OCI-LY7 (cell line): ENCODE results near the gene MYOCOS. TPM values are rescaled to one million over a fixed set of nuclear protein-coding genes. Genes with fewer than 3 reads are reported as not detected.

Experiments used
- BruUV-seq: library from RNA; stranded (reverse); fragments of 400-500 nt; replicated peaks from 2 replicates; lab custom pipeline; 2021; lab: Mats Ljungman, UMichigan
- CTCF ChIA-PET: fragments of 300-600 bp; sonication (Branson Sonifier 250); formaldehyde crosslinking; loops from one replicate; lab custom pipeline; 2022; ENCODE audit warnings: antibody characterized with exemption; ENCODE audit not compliant: unreplicated experiment; lab: Charles Lee
- POLR2A ChIA-PET: fragments of 300-600 bp; sonication (Branson Sonifier 250); formaldehyde crosslinking; loops from one replicate; lab custom pipeline; 2022; ENCODE audit warnings: antibody characterized with exemption; lab: Charles Lee
- DNase-seq: peaks from one replicate; pipeline ENCODE4 v3.0.0-alpha.2; 2015; ENCODE audit warnings: low spot score
- H2AFZ ChIP-seq: fragments of 200-600 bp; sonication (generic), shearing (Covaris generic); 2 replicates; pipeline ENCODE4 v1.6.1; 2014; ENCODE audit warnings: mild to moderate bottlenecking, antibody characterized with exemption, low read length, moderate library complexity
- H3K27ac ChIP-seq: fragments of 200-600 bp; sonication (generic); 2 replicates; pipeline ENCODE4 v1.5.1; 2014; ENCODE audit warnings: mixed run types, low read depth, mild to moderate bottlenecking, moderate library complexity, low read length, inconsistent platforms; ENCODE audit not compliant: poor library complexity, severe bottlenecking
- H3K36me3 ChIP-seq: fragments of 200-600 bp; sonication (generic); 2 replicates; pipeline ENCODE4 v1.6.1; 2014; ENCODE audit warnings: mild to moderate bottlenecking, antibody characterized with exemption, low read length, moderate library complexity, mixed read lengths; ENCODE audit not compliant: insufficient read depth
- H3K4me1 ChIP-seq: fragments of 200-600 bp; sonication (generic); 2 replicates; pipeline ENCODE4 v1.5.1; 2014; ENCODE audit warnings: mild to moderate bottlenecking, low read length; ENCODE audit not compliant: insufficient read depth, poor library complexity, severe bottlenecking
- H3K4me2 ChIP-seq: fragments of 200-600 bp; sonication (generic); 2 replicates; pipeline ENCODE4 v1.6.1; 2014; ENCODE audit warnings: mild to moderate bottlenecking, low read length
- H3K4me3 ChIP-seq: fragments of 200-600 bp; sonication (generic); 2 replicates; pipeline ENCODE4 v1.5.1; 2014; ENCODE audit warnings: mild to moderate bottlenecking, low read depth, low read length; ENCODE audit not compliant: poor library complexity, severe bottlenecking
- H3K79me2 ChIP-seq: fragments of 200-600 bp; sonication (generic); 2 replicates; pipeline ENCODE4 v1.6.1; 2016; ENCODE audit warnings: low read depth, mild to moderate bottlenecking, low read length, moderate library complexity, mixed read lengths; ENCODE audit not compliant: insufficient read depth
- H3K9me2 ChIP-seq: fragments of 200-600 bp; sonication (generic); 2 replicates; pipeline ENCODE4 v1.6.1; 2016; ENCODE audit warnings: mild to moderate bottlenecking, low read length, mixed read lengths; ENCODE audit not compliant: insufficient read depth
- H3K9me3 ChIP-seq: fragments of 200-600 bp; sonication (generic); 2 replicates; pipeline ENCODE4 v1.6.1; 2014; ENCODE audit warnings: mild to moderate bottlenecking, mixed run types, low read length, mixed read lengths
- H4K20me1 ChIP-seq: fragments of 200-600 bp; sonication (generic); 2 replicates; pipeline ENCODE4 v1.6.1; 2014; ENCODE audit warnings: mild to moderate bottlenecking, antibody characterized with exemption, low read length, moderate library complexity, mixed read lengths; ENCODE audit not compliant: insufficient read depth
- CTCF ChIP-seq: fragments of 200-600 bp; sonication (generic); conservative IDR thresholded peaks from 2 replicates; pipeline ENCODE4 v1.5.1; 2014; ENCODE audit warnings: mild to moderate bottlenecking, antibody characterized with exemption, low read length, moderate library complexity, mixed read lengths
- EZH2phosphoT487 ChIP-seq: fragments of 200-600 bp; sonication (generic); IDR thresholded peaks from 2 replicates; pipeline ENCODE4 v1.6.1; 2018; ENCODE audit warnings: low read depth, borderline replicate concordance, mild to moderate bottlenecking, mixed run types, antibody characterized with exemption, low read length, moderate library complexity, mixed read lengths
- intact Hi-C: fragments of 100-400 bp; cut with micrococcal nuclease; formaldehyde crosslinking; loops from one replicate; pipeline ENCODE4 v1.10.0; 2022; ENCODE audit not compliant: unreplicated experiment
- total RNA-seq, 2 experiments: library from RNA; depleted of rRNA in 1 of 2; stranded (reverse); fragments of >200 nt in 1 of 2; shearing (Covaris generic) in 1 of 2; gene quantifications; 2 replicates each; pipeline ENCODE4 v1.2.3, GENCODE V29; 2014 to 2022

Gene MYOCOS
- total RNA-seq, 2 experiments from 2014 or later = 0.16 to 0.21 TPM

GRCh38 chr1:171623651-171624331, 1.7 kb downstream of the MYOCOS start:
- Histone ChIP-seq H3K9me3 (no peaks in the 10 kb centered on the region), H3K36me3 (no peaks in the 10 kb centered on the region), H3K4me1 (no peaks in the 10 kb centered on the region), H2AFZ (no peak overlapping the region), H3K4me2 (no peak overlapping the region), H3K9me2 (no peaks in the 10 kb centered on the region), H3K4me3 (no peak overlapping the region), H4K20me1 (no peaks in the 10 kb centered on the region), H3K79me2 (no peaks in the 10 kb centered on the region), H3K27ac (no peak overlapping the region)
- ChIA-PET CTCF (no interaction called here), POLR2A (interaction anchor here (0.8 kb wide), 1 partner anchor 29 kb away, joined by 4 read pairs; no protein-coding TSS in a partner anchor)
- no peak for DNase-seq
- no peak for TF ChIP-seq CTCF
- no peak for TF ChIP-seq EZH2phosphoT487
- intact Hi-C loops = no loop called here
- no TSS peak for BruUV-seq

- intact Hi-C loops = no loop called here
- Histone ChIP-seq H2AFZ (no peak overlapping the region), H3K4me1 (no peaks in the 10 kb centered on the region), H3K27ac (no peak overlapping the region), H4K20me1 (no peaks in the 10 kb centered on the region), H3K4me2 (no peak overlapping the region), H3K36me3 (no peaks in the 10 kb centered on the region), H3K9me3 (no peaks in the 10 kb centered on the region), H3K9me2 (no peaks in the 10 kb centered on the region), H3K79me2 (no peaks in the 10 kb centered on the region), H3K4me3 (no peak overlapping the region)
- no peak for DNase-seq
- ChIA-PET CTCF (no interaction called here), POLR2A (interaction anchor here (0.6 kb wide), 1 partner anchor 775 kb away, joined by 3 read pairs; no protein-coding TSS in a partner anchor)
- BruUV-seq = no TSS peak
- no peak for TF ChIP-seq EZH2phosphoT487
Observed at GRCh38 chr1:171625225-171625624, 3.2 kb downstream of the MYOCOS start.

GRCh38 chr1:171627020-171627419, 5.0 kb downstream of the MYOCOS start:
- DNase-seq = no peak
- Histone ChIP-seq H3K27ac (no peak overlapping the region), H3K4me3 (no peak overlapping the region), H2AFZ (no peak overlapping the region), H3K4me1 (no peaks in the 10 kb centered on the region), H3K36me3 (no peaks in the 10 kb centered on the region), H3K4me2 (no peak overlapping the region), H4K20me1 (no peaks in the 10 kb centered on the region), H3K9me2 (no peaks in the 10 kb centered on the region), H3K9me3 (no peaks in the 10 kb centered on the region), H3K79me2 (no peaks in the 10 kb centered on the region)
- no TSS peak for BruUV-seq
- intact Hi-C loops = no loop called here
- CTCF ChIA-PET = no interaction called here
- POLR2A ChIA-PET = no interaction called here
- TF ChIP-seq EZH2phosphoT487 (no peak), CTCF (no peak)
